ENCODE data around the gene PIEZO2.
"Not testable (repeated sequence)": the region's sequence is repeated elsewhere in the genome, so short reads cannot be mapped to it uniquely, and the experiment has no call there.

The PIEZO2 gene

GRCh38 chr18:10622982-10623381 lies 526.4 kb downstream of the PIEZO2 start:
- DNase-seq, result not testable (repeated sequence)

GRCh38 chr18:10620670-10621329 lies 528.6 kb downstream of the PIEZO2 start:
- not testable (repeated sequence) for DNase-seq
